Measurements from ENCODE around the gene CCDC12.

CCDC12 gene

GRCh38 chr3:46877406-46878125 is 99.0 kb downstream of the CCDC12 start, which contains the start of gene PTH1R:
Gene PTH1R, plus strand, starts transcription at chr3:46877721. Its CDS starts 5,839 bp downstream, at chr3:46883560.
- TF ChIP-seq CTCF (IDR thresholded peaks at IDR 0.05; ENCODE audit: low read depth, low read length, missing control alignments), result no peak
- H3K4me3 ChIP-seq (ENCODE audit: low read depth, low read length), result no peak within 1 kb of the TSS
- no peak for DNase-seq (ENCODE audit: low read depth)

GRCh38 chr3:46876313-46877300 is 99.9 kb downstream of the CCDC12 start:
- TF ChIP-seq CTCF (IDR thresholded peaks at IDR 0.05; ENCODE audit: low read depth, low read length, missing control alignments), result no peak
- H3K4me3 ChIP-seq (ENCODE audit: low read depth, low read length), result no peak overlapping the region
- DNase-seq (ENCODE audit: low read depth), result no peak

- no peak for DNase-seq (ENCODE audit: low read depth)
- H3K4me3 ChIP-seq (ENCODE audit: low read depth, low read length), result no peak overlapping the region
- TF ChIP-seq CTCF (IDR thresholded peaks at IDR 0.05; ENCODE audit: low read depth, low read length, missing control alignments), result no peak
Measured at GRCh38 chr3:46875560-46875959, 101.0 kb downstream of the CCDC12 start.

GRCh38 chr3:46874430-46874829 is 102.1 kb downstream of the CCDC12 start:
- TF ChIP-seq CTCF (IDR thresholded peaks at IDR 0.05; ENCODE audit: low read depth, low read length, missing control alignments), result no peak
- no peak for DNase-seq (ENCODE audit: low read depth)
- no peak overlapping the region for H3K4me3 ChIP-seq (ENCODE audit: low read depth, low read length)

GRCh38 chr3:46873521-46873920 is 103.0 kb downstream of the CCDC12 start:
- no peak for TF ChIP-seq CTCF (IDR thresholded peaks at IDR 0.05; ENCODE audit: low read depth, low read length, missing control alignments)
- H3K4me3 ChIP-seq (ENCODE audit: low read depth, low read length), result no peak overlapping the region
- DNase-seq (ENCODE audit: low read depth), result no peak
